ENCODE data around the gene ULK4.

DNA sequence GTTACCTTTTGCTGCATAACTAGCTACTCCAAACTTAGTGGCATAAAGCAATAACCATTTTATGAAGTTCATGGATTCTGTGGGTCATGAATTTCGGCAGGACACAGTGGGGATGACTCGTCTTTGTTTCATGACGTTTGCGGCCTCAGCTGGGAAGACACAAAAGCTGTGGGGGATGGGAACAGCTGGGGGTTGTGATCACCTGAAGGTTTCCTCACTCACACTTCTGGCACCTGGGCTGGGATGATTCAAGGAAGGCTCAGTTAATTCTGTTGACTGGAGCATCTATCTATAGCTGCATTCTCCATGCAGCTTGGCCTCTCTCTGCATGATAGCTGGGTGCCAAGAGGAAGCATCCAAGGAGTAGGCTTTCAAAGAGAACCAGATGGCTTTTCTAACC is 332.8 kb downstream of the ULK4 start:
- TF ChIP-seq, protein P1, sequence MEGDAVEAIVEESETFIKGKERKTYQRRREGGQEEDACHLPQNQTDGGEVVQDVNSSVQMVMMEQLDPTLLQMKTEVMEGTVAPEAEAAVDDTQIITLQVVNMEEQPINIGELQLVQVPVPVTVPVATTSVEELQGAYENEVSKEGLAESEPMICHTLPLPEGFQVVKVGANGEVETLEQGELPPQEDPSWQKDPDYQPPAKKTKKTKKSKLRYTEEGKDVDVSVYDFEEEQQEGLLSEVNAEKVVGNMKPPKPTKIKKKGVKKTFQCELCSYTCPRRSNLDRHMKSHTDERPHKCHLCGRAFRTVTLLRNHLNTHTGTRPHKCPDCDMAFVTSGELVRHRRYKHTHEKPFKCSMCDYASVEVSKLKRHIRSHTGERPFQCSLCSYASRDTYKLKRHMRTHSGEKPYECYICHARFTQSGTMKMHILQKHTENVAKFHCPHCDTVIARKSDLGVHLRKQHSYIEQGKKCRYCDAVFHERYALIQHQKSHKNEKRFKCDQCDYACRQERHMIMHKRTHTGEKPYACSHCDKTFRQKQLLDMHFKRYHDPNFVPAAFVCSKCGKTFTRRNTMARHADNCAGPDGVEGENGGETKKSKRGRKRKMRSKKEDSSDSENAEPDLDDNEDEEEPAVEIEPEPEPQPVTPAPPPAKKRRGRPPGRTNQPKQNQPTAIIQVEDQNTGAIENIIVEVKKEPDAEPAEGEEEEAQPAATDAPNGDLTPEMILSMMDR (IDR thresholded peaks at IDR 0.05; ENCODE audit: low read depth, low read length), result no peak
- TF ChIP-seq EZH2phosphoT487 (IDR thresholded peaks at IDR 0.05; ENCODE audit: low read depth), result no peak

All from OCI-LY3 (cell line).